Coronary artery (tissue), 2 donors: Measurements from ENCODE around the gene TMEM59L.

Experiments
- DNase-seq: peaks from one replicate; pipeline ENCODE4 v3.0.0-alpha.2; 2017; ENCODE audit warnings: low spot score
- H3K27ac ChIP-seq, 2 donors: fragments of 200-600 bp; sonication (generic); one replicate each; pipeline ENCODE4 v1.5.1; 2016 to 2019
- H3K4me3 ChIP-seq: fragments of 200-600 bp; sonication (generic); 2 replicates; pipeline ENCODE4 v1.5.1; 2016; ENCODE audit warnings: mild to moderate bottlenecking, moderate library complexity
- CTCF ChIP-seq: fragments of 200-600 bp; sonication (generic); IDR thresholded peaks from one replicate; pipeline ENCODE4 v1.5.1; 2019; ENCODE audit warnings: antibody characterized with exemption

The TMEM59L gene

DNA sequence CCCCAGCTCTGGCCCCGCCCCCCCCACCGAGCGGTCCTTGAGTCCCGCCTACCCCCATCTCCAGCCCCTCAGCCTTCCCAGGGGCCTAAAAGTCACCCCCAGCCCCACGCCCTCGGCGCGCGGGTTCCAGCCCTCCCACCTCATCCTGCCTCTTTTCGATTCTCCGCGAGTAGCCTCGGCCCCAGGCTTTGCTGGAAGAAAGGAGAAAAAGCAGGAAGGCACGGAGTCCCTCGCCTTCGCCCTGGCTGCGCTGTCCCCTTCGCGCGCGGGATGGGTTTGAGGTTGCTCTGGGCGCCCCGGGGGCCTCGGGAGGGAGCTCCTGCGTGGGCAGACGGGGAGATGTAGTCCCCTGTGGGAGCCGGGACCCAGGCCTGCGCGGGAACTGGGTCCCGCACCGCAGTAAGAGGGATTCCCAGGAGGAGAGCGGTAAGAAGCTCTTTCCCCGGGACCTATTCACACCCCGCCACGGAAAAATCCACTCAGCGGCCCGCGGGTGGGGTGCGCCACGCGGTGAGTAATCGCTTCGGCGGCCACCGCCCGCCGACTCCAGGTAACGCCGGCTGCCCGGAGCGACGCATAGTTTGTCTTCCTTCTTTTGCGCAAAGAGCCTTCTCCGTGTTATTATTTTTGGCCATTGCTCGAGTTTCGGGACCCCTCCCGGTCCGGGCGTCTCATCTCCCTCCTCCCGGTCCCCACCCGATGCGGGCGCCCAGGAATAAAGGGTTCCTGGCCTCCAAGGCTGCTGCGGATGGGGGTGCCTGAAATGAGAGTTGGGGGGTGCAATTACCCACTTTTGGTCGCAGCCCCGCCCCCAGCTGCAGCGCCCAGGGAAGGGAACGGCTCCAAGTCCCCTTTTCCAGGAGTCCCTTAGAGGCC, 5.2 kb upstream of the TMEM59L start:
- peak overlapping the region; percentile 71 for H3K4me3 ChIP-seq
- peak overlapping the region in 1 of 2 donors; percentile 72 for H3K27ac ChIP-seq
- TF ChIP-seq CTCF: no peak
- DNase-seq: no peak

GRCh38 chr19:18608102-18608804, 4.4 kb upstream of the TMEM59L start:
- peak overlapping the region; percentile 71 for H3K4me3 ChIP-seq
- DNase-seq: no peak
- no peak for TF ChIP-seq CTCF
- H3K27ac ChIP-seq: no peak overlapping the region

- DNase-seq: no peak
- Histone ChIP-seq H3K27ac (no peak overlapping the region), H3K4me3 (no peak overlapping the region)
- no peak for TF ChIP-seq CTCF
These were observed 3.6 kb upstream of the TMEM59L start for GRCh38 chr19:18608805-18609716.

DNA sequence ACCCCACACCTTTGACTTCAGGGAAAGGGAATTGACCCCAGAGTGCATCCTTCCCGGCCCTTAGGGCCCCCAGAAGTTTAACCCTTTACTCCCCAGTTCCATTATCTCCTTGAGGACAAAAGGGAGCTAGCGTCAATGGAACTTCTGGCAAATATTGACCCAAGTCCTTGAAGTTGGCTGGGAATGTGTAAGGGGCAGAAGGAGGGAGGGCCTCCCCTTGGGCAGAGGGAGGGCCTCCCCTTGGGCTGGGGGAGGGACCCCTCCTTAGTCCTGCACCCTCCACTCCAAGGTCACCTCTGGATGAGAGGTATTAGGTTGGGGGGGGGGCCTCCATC, 3.0 kb upstream of the TMEM59L start:
- no peak for DNase-seq
- Histone ChIP-seq H3K4me3 (no peak overlapping the region), H3K27ac (no peak overlapping the region)
- no peak for TF ChIP-seq CTCF

GRCh38 chr19:18610245-18610555, 2.5 kb upstream of the TMEM59L start:
- Histone ChIP-seq H3K4me3 (no peak overlapping the region), H3K27ac (no peak overlapping the region)
- no peak for TF ChIP-seq CTCF
- no peak for DNase-seq

- H3K27ac ChIP-seq: no peak overlapping the region
- H3K4me3 ChIP-seq: peak overlapping the region; percentile 83
- no peak for TF ChIP-seq CTCF
- DNase-seq: peak; percentile 72
These were observed 1.9 kb upstream of the TMEM59L start for GRCh38 chr19:18610556-18611326.
